ENCODE results near the gene DNAH2. TPM values are rescaled to one million over a fixed set of nuclear protein-coding genes. Genes with fewer than 3 reads are reported as not detected.

The DNAH2 gene
- total and polyA plus RNA-seq, 2 experiments from 2014 or later, result 0.77 to 2.1 TPM

- H3K27ac ChIP-seq, result no peak overlapping the region
- WGBS (ENCODE audit: low lambda C conversion rate, missing lambda C conversion rate), result 92% methylated on average over 8 of the region's 8 CpGs
Measured at GRCh38 chr17:7830616-7831015, 113.1 kb downstream of the DNAH2 start.

DNA sequence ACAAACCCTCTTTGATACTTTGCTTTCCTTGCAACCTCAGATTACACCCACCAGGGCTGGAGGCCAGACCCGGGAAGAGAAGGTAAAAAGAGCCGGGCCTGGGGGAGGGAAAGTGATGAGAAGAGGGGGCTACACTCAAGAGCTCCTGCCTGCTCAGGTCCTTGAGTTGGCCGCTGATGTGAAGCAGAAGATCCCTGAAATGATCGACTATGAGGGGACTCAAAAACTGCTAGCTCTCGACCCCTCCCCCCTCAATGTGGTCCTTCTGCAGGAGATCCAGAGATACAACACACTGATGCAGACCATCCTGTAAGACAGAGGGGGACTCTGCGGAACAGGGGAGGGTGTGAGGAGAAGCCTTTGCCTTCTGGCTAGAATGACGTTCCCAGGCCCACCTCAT, 113.7 kb downstream of the DNAH2 start:
- 81% methylated on average over 7 of the region's 7 CpGs for WGBS (ENCODE audit: low lambda C conversion rate, missing lambda C conversion rate)
- H3K27me3 ChIP-seq, result no peaks in the 10 kb centered on the region
- H4K20me1 ChIP-seq (ENCODE audit: insufficient read depth, poor library complexity, severe bottlenecking), result no peaks in the 10 kb centered on the region
- H3K79me2 ChIP-seq, result no peaks in the 10 kb centered on the region
- TF ChIP-seq EZH2 (IDR thresholded peaks at IDR 0.05; ENCODE audit: borderline replicate concordance) (no peak), EZH2phosphoT487 (IDR thresholded peaks at IDR 0.05; ENCODE audit: low read depth, severe bottlenecking, unreplicated experiment) (no peak), CTCF (IDR thresholded peaks at IDR 0.05; ENCODE audit: poor library complexity) (no peak)
- DNase-seq (ENCODE audit: low spot score), result peak; percentile 2
- H2AFZ ChIP-seq, result no peak overlapping the region
- peaks cover 6% of the 10 kb centered on the region for H3K4me1 ChIP-seq (ENCODE audit: insufficient read depth)
- no peak overlapping the region for H3K27ac ChIP-seq
- H3K4me2 ChIP-seq, result no peak overlapping the region
- no peaks in the 10 kb centered on the region for H3K9me3 ChIP-seq (ENCODE audit: low read depth)
- H3K4me3 ChIP-seq, result no peak overlapping the region
- H3K9me2 ChIP-seq (replicated peaks; ENCODE audit: insufficient read depth), result no peaks in the 10 kb centered on the region
- H3K36me3 ChIP-seq (replicated peaks; ENCODE audit: insufficient read depth, low read depth), result no peaks in the 10 kb centered on the region

More at GRCh38 chr17:7830616-7831015, 113.1 kb downstream of the DNAH2 start:
- H2AFZ ChIP-seq, result no peak overlapping the region
- H3K4me3 ChIP-seq, result no peak overlapping the region
- no peaks in the 10 kb centered on the region for H3K27me3 ChIP-seq
- no peak overlapping the region for H3K4me2 ChIP-seq
- TF ChIP-seq EZH2phosphoT487 (IDR thresholded peaks at IDR 0.05; ENCODE audit: low read depth, severe bottlenecking, unreplicated experiment) (no peak), CTCF (IDR thresholded peaks at IDR 0.05; ENCODE audit: poor library complexity) (no peak), EZH2 (IDR thresholded peaks at IDR 0.05; ENCODE audit: borderline replicate concordance) (no peak)
- H3K4me1 ChIP-seq (ENCODE audit: insufficient read depth), result peaks cover 6% of the 10 kb centered on the region
- no peaks in the 10 kb centered on the region for H3K79me2 ChIP-seq
- H3K9me3 ChIP-seq (ENCODE audit: low read depth), result no peaks in the 10 kb centered on the region
- H4K20me1 ChIP-seq (ENCODE audit: insufficient read depth, poor library complexity, severe bottlenecking), result no peaks in the 10 kb centered on the region
- H3K9me2 ChIP-seq (replicated peaks; ENCODE audit: insufficient read depth), result no peaks in the 10 kb centered on the region
- DNase-seq (ENCODE audit: low spot score), result peak; percentile 3
- H3K36me3 ChIP-seq (replicated peaks; ENCODE audit: insufficient read depth, low read depth), result no peaks in the 10 kb centered on the region

DNA sequence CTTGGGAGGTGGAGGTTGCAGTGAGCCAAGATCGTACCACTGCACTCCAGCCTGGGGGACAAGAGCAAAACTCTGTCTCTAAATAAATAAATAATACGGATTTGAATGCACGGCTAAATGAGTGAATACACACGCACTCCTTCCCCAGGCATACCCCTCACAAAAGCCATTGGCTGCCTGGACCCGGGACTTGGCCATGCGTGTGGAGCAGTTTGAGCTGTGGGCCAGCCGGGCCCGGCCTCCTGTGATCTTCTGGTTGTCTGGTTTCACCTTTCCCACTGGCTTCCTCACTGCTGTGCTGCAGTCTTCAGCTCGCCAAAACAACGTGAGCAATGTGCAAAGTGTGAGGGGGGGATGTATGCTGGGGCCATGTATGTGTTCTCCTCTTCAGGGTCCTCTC, 114.9 kb downstream of the DNAH2 start:
- H3K36me3 ChIP-seq (replicated peaks; ENCODE audit: insufficient read depth, low read depth), result no peaks in the 10 kb centered on the region
- no peaks in the 10 kb centered on the region for H3K27me3 ChIP-seq
- no peak overlapping the region for H3K27ac ChIP-seq
- WGBS (ENCODE audit: low lambda C conversion rate, missing lambda C conversion rate), result 78% methylated on average over 10 of the region's 10 CpGs
- peak; percentile 3 for DNase-seq (ENCODE audit: low spot score)
- no peak overlapping the region for H3K4me3 ChIP-seq
- H3K9me2 ChIP-seq (replicated peaks; ENCODE audit: insufficient read depth), result no peaks in the 10 kb centered on the region
- H3K79me2 ChIP-seq, result peaks cover 2% of the 10 kb centered on the region
- H2AFZ ChIP-seq, result no peak overlapping the region
- peaks cover 6% of the 10 kb centered on the region for H3K4me1 ChIP-seq (ENCODE audit: insufficient read depth)
- no peak overlapping the region for H3K4me2 ChIP-seq
- no peaks in the 10 kb centered on the region for H3K9me3 ChIP-seq (ENCODE audit: low read depth)
- no peaks in the 10 kb centered on the region for H4K20me1 ChIP-seq (ENCODE audit: insufficient read depth, poor library complexity, severe bottlenecking)
- TF ChIP-seq EZH2phosphoT487 (IDR thresholded peaks at IDR 0.05; ENCODE audit: low read depth, severe bottlenecking, unreplicated experiment) (no peak), EZH2 (IDR thresholded peaks at IDR 0.05; ENCODE audit: borderline replicate concordance) (no peak), CTCF (IDR thresholded peaks at IDR 0.05; ENCODE audit: poor library complexity) (no peak)

Data from hepatocyte (in vitro differentiated cells).